Fibroblast of villous mesenchyme (primary cell): Measurements from ENCODE around the gene PTCH2. TPM values are rescaled to one million over a fixed set of nuclear protein-coding genes. Genes with fewer than 3 reads are reported as not detected.

Experiments used
- DNase-seq: peaks from one replicate; pipeline ENCODE4 v3.0.0-alpha.2; 2010; ENCODE audit warnings: low read depth
- H3K4me3 ChIP-seq: 2 replicates; pipeline ENCODE4 v1.5.1; 2011; ENCODE audit warnings: low read depth, mild to moderate bottlenecking, low read length
- total RNA-seq: library from RNA; depleted of rRNA; stranded (reverse); fragments of >200 nt; gene quantifications from 2 replicates; pipeline ENCODE4 v1.2.3, GENCODE V29; 2012
- TF ChIP-seq, protein P1 (sequence below): IDR thresholded peaks from 2 replicates; pipeline ENCODE4 v1.5.1; 2012; ENCODE audit warnings: low read depth, mild to moderate bottlenecking, low read length; ENCODE audit not compliant: insufficient read depth

The PTCH2 gene
- total RNA-seq, 1 donor, result under 0.01 TPM

DNA sequence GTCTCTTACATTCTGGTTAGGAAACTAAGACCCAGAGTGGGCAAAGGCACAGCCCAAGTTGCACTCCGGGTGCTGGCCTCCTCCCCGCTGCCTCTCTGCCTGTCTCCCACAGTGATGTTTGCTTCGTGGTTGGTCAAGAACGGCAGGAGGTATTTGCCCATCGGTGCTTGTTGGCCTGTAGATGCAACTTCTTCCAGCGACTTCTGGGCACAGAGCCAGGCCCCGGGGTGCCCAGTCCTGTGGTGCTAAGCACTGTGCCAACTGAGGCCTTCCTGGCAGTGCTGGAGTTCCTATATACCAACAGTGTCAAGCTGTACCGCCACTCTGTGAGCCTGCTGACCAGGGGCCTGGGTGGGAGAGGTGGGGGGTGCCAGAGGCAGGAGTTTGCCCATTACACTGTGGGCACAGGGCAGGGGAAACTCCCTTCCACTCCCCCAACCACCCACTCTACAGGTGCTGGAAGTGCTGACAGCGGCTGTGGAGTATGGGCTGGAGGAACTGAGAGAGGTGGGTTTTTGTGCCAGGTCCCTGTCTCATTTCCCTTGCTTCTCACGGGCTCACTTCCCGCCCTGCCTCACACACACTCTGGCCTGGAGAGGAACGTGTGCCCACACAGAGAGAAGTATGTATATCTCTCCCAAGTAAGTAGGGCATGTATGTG lies 32.8 kb downstream of the PTCH2 start:
- TF ChIP-seq, protein P1, sequence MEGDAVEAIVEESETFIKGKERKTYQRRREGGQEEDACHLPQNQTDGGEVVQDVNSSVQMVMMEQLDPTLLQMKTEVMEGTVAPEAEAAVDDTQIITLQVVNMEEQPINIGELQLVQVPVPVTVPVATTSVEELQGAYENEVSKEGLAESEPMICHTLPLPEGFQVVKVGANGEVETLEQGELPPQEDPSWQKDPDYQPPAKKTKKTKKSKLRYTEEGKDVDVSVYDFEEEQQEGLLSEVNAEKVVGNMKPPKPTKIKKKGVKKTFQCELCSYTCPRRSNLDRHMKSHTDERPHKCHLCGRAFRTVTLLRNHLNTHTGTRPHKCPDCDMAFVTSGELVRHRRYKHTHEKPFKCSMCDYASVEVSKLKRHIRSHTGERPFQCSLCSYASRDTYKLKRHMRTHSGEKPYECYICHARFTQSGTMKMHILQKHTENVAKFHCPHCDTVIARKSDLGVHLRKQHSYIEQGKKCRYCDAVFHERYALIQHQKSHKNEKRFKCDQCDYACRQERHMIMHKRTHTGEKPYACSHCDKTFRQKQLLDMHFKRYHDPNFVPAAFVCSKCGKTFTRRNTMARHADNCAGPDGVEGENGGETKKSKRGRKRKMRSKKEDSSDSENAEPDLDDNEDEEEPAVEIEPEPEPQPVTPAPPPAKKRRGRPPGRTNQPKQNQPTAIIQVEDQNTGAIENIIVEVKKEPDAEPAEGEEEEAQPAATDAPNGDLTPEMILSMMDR, result no peak
- DNase-seq, result no peak
- H3K4me3 ChIP-seq, result peak overlapping the region; percentile 61

DNA sequence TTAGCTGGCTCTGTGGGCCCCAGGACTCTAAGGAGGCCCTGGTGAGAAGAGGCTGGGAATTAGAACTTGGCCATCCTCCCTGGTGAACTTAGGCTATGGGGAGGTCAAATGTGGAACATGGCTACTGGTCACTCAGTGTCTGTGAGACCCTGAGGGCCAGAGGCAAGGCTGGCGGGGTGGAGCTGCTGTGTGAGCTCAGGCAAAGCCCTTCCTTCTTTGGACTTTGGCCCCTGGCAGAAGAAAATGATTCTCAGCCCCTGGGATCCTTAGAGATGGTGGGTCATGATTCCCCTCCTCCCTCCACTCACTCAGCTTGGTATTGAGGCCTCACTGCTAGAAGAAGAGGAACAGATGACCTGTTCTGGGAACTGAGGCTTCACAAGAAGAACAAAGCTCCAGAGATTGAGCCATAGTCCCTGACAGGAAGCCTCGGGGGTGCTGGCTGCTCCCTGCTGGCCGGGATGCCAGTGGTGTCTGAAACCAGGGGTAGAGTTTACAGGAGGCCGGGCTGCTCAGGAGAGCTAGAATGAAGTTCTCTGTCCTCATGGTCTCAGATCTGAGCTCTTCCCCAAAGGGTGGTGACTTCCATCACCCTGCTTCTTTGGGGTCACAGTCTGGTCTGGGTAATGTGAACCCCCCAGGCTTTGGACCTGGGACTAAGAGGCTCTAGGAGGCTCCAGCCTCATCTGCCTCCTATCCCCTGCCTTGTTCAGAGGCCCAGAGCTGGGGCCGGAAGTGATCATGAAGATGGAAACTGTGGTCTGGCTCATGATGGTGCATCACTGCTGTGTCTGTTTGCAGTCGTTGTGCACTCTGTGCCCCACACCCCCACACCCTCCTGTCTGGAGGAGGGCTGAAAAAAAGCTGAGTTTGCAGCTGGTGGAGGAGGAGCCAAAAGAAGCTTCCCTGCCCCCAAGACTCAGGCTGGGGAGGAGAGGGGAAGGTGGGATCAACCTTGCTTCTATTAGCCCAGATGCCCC lies 33.8 kb downstream of the PTCH2 start:
- TF ChIP-seq, protein P1, result peak; percentile 34
- peak; percentile 86 for DNase-seq
- H3K4me3 ChIP-seq, result peak overlapping the region; percentile 61

DNA sequence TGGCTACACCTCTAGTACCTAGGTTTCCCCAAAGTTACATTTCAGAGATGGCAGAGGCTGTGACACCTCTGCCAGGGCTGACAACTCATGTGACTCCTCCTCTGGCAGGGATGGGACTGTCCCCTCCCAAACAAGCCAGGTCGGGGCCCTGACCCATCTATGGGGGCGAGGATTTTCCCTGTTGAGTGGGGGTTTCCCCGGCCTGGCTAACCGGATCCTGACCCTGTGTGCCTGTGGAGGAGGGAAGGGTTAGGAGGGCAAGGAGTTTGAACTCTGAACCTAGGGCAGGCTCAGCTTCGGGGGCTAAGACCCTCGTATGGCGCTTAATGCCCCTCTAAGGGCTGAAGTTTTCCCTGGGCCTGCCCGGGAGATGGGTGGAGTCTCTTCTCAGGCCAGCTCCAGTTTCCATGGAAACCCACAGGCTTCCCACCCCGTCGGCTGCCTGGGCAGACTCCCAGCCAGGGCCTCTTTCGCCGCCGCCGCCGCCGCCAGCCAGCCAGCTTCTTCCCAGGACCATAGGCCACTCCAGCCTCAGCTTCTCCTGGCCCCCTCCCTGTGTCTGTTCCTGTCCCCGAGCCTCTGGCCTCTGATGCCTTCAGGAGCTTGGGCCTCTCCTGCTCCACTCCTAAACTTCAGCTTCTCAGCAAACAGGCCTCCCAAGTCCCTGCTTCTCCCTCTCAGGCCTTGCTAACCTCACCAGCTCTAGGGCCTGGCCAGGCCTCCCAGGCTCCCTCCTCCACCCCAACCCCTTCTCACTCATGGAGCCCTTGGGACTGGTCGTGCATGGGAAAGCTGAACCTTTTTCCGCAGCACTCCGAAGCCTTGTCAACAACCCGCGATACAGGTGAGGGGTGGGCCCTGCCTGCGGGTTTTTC lies 34.8 kb downstream of the PTCH2 start, which contains the start of gene BTBD19:
TSS of gene BTBD19 (plus strand) at position 461 of the 875 bp plus-strand sequence. CDS start at position 759, 298 bp downstream.
- H3K4me3 ChIP-seq, result peak within 1 kb of the TSS; percentile 61
- DNase-seq, result peak; percentile 96
- TF ChIP-seq, protein P1, result no peak

DNA sequence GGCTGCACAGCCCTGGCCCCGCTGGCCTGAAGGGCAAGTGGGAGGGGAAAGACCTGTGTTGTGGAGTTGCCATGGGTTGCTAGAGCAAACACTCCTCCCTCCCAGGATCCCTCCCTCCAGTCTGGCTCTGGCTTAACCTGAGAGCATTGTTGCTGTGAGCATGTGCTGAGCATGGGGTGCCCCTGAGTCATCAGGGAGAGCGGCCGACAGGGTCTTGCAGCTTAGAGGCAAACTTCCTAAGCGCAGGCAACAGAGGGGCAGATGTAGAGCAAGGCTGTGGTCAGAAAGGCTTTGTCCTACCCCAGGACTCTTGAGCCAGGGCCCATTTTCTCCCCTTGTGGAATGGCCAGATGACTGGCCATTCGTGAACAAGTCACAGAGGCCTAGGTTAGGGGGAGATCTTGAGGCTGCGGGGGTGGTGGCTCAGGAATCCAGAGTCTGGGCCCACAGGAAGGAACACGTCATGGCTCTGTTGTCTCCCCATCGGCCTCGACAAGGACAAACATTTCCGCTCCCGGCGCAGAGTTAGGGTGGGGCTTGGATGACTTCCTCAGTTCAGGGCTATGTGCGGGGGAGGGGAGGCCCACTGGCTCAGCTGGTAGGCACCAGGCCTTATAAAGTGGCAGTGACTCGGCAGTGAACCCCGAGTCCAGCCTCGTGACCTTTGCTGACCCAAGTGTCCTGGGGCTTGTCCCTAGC lies 35.5 kb downstream of the PTCH2 start:
- peak overlapping the region; percentile 31 for H3K4me3 ChIP-seq
- TF ChIP-seq, protein P1, result no peak
- DNase-seq, result peak; percentile 99

DNA sequence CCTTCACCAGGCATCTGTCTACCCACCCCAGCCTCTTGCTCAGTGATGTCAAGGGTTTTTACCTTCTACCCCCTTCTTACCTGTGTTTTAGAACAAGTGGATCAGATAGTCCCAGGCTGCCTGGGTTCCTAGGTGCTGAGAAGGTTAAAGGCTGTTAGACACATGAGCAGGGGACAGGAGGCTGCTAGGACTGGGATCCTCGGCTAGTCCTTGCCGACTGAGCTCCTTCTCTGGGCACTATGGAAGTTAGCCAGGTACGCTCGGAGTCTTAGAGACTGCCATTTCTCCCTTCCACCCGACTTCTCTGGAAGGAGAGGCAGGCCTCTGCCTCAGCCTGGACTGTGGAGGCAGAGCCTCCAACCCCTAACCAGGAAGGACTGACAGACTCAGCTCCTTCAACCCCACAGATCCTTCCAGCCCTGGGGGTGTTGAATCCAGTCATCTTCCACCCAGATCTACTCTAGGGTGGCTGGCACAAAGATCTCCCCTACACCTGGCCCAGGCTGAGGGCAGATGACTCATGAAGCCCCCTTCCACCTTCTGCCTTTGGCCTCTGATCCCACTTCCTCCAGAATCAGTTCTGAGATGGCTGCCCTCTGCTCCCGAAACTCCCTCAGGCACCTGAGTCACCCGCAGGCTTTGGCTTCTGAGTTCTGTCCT lies 36.2 kb downstream of the PTCH2 start, which contains the start of gene DYNLT4:
TSS of gene DYNLT4 (minus strand) at position 648 of the 660 bp plus-strand sequence. CDS start 683 bp downstream, outside the sequence.
- H3K4me3 ChIP-seq, result peak within 1 kb of the TSS; percentile 31
- DNase-seq, result no peak

More for the DNA sequence above, 36.2 kb downstream of the PTCH2 start, which contains the start of gene DYNLT4:
- TF ChIP-seq, protein P1, result no peak
